ENCODE measurements around the gene CHRNA4.

GRCh38 chr20:63344616-63345327, 16.4 kb downstream of the CHRNA4 start:
- no peak for TF ChIP-seq CTCF (conservative IDR thresholded peaks at IDR 0.05)
- no peak for TF ChIP-seq ZFX (IDR thresholded peaks at IDR 0.05)

Data from C4-2B (cell line).